ENCODE results near the gene TMEM255B. TPM values are rescaled to one million over a fixed set of nuclear protein-coding genes. Genes with fewer than 3 reads are reported as not detected.
A peak's percentile ranks its signal among the peaks of the same experiment; 100 is the strongest.

TMEM255B gene
- total RNA-seq, 1 experiment from 2014 or later = 2.8 TPM

DNA sequence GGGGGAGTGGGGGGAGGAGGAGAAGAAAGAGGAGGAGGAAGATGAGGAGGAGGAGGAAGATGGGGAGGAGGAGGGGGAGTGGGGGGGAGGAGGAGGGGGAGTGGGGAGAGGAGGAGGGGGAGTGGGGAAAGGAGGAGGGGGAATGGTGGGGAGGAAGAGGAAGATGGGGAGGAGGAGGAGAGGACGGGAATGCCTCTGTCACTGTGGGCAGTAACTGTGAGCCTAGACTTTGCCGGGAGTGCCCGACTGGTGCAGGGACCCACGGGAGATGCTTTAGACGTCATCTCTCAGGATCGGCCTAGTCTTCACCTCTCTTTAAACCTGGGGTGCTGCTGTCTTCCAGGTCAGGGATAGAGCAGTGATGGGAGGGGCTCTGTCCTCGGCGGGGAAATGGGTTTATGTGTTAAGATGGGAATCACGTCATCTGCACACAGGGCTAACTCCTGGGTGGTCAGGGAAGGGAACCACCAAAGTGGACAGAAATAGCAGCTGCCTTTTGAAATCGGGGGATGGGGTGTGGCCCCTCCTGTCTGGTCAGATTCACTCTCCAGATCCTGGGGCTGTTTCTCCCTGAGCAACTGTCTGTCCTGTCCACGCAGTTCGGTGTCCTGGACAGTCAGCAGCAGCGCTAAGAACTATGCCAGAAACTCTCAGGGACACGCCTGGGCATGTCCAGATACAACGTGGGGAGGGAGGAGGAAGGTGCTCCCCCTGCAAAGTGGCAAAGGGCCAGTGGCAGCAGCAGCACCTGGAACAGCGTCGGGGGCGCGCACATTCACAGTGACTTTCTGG is 77.9 kb downstream of the TMEM255B start:
- no peaks in the 10 kb centered on the region for H3K4me1 ChIP-seq (ENCODE audit: insufficient read depth, low read length)
- no peaks in the 10 kb centered on the region for H3K27me3 ChIP-seq (ENCODE audit: insufficient read depth, low read length)
- no peak overlapping the region for H3K9ac ChIP-seq (ENCODE audit: extremely low read depth, insufficient read length, low read length)
- peak overlapping the region; percentile 63 for H2BK120ac ChIP-seq (ENCODE audit: low read depth, low read length, poor library complexity, severe bottlenecking)
- Mint-ChIP-seq H3K9me3 (no peaks in the 10 kb centered on the region), H3K27me3 (ENCODE audit: low read depth) (no peaks in the 10 kb centered on the region), H3K36me3 (ENCODE audit: insufficient read depth in 1 of 3, low read depth in 3 of 3) (peaks cover 8 to 34% (median 15%) of the 10 kb centered on the region in 3 experiments; a peak in 6 of 7 replicates), H3K4me3 (no peak overlapping the region), H3K27ac (peak overlapping the region; percentile 40 to 96 (median 91); a peak in 5 of 7 replicates), H3K4me1 (peaks cover 13 to 18% of the 10 kb centered on the region in 2 experiments)
- H3T11ph ChIP-seq (ENCODE audit: low read length) = no peak overlapping the region
- WGBS (ENCODE audit: extremely low coverage, insufficient read length, low lambda C conversion rate) = no CpG with 5 or more reads among the region's 19 CpGs
- no peaks in the 10 kb centered on the region for H3K9me3 ChIP-seq (ENCODE audit: control insufficient read depth, low read depth, low read length)
- H2AFZ ChIP-seq (ENCODE audit: low read length) = no peak overlapping the region
- no peak overlapping the region for H4K5ac ChIP-seq (ENCODE audit: insufficient read length, low read depth, low read length)
- H3K4ac ChIP-seq (ENCODE audit: low read depth, low read length) = peak overlapping the region; percentile 12; the same call in 1 of the 2 replicates
- no peak overlapping the region for H3K56ac ChIP-seq (ENCODE audit: insufficient read length, low read depth, low read length)
- TF ChIP-seq, protein P1, sequence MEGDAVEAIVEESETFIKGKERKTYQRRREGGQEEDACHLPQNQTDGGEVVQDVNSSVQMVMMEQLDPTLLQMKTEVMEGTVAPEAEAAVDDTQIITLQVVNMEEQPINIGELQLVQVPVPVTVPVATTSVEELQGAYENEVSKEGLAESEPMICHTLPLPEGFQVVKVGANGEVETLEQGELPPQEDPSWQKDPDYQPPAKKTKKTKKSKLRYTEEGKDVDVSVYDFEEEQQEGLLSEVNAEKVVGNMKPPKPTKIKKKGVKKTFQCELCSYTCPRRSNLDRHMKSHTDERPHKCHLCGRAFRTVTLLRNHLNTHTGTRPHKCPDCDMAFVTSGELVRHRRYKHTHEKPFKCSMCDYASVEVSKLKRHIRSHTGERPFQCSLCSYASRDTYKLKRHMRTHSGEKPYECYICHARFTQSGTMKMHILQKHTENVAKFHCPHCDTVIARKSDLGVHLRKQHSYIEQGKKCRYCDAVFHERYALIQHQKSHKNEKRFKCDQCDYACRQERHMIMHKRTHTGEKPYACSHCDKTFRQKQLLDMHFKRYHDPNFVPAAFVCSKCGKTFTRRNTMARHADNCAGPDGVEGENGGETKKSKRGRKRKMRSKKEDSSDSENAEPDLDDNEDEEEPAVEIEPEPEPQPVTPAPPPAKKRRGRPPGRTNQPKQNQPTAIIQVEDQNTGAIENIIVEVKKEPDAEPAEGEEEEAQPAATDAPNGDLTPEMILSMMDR (conservative IDR thresholded peaks at IDR 0.05) = no peak
- H3K79me2 ChIP-seq (ENCODE audit: insufficient read depth, low read length) = no peaks in the 10 kb centered on the region
- no peak overlapping the region for H3K23ac ChIP-seq (ENCODE audit: insufficient read length, low read depth, low read length)
- no peak overlapping the region for H2BK20ac ChIP-seq (ENCODE audit: low read depth, low read length, poor library complexity, severe bottlenecking)
- H3K14ac ChIP-seq (ENCODE audit: insufficient read depth, low read length) = peak overlapping the region; percentile 52; the same call in 1 of the 2 replicates
- DNase-seq = no peak
- H3K4me2 ChIP-seq (ENCODE audit: insufficient read depth, insufficient read length, low read length) = no peak overlapping the region
- no peaks in the 10 kb centered on the region for H4K20me1 ChIP-seq (ENCODE audit: control insufficient read depth, insufficient read depth, insufficient read length)
- peak overlapping the region; percentile 53 for H3K18ac ChIP-seq (ENCODE audit: insufficient read length, low read depth, low read length)
- H3K23me2 ChIP-seq (ENCODE audit: insufficient read length, low read depth, low read length, poor library complexity, severe bottlenecking) = no peaks in the 10 kb centered on the region
- no peak overlapping the region for H4K8ac ChIP-seq (replicated peaks; ENCODE audit: insufficient read length, low read depth, low read length)
- H3K79me1 ChIP-seq (ENCODE audit: insufficient read depth, low read depth, low read length, poor library complexity, severe bottlenecking) = no peaks in the 10 kb centered on the region
- no peak overlapping the region for H2BK12ac ChIP-seq (ENCODE audit: insufficient read length, low read depth, low read length)
- no peak overlapping the region for H2BK5ac ChIP-seq (ENCODE audit: insufficient read length, low read length)
- no peak overlapping the region for H4K91ac ChIP-seq (ENCODE audit: insufficient read length, low read depth, low read length)
- no peak overlapping the region for H2BK15ac ChIP-seq (ENCODE audit: low read depth, low read length)
- H3K27ac ChIP-seq (ENCODE audit: insufficient read length, low read depth, low read length) = no peak overlapping the region
- H2AK5ac ChIP-seq (ENCODE audit: insufficient read length, low read length) = no peak overlapping the region

Measured in H9 (cell line).